GM12872 (cell line): ENCODE results near the gene ILDR2.

Experiments used
- CTCF ChIP-seq: IDR thresholded peaks from 3 replicates; pipeline ENCODE4 v1.5.1; 2011; ENCODE audit warnings: low read depth, mild to moderate bottlenecking, low read length, moderate library complexity; ENCODE audit not compliant: insufficient read depth

ILDR2 gene

DNA sequence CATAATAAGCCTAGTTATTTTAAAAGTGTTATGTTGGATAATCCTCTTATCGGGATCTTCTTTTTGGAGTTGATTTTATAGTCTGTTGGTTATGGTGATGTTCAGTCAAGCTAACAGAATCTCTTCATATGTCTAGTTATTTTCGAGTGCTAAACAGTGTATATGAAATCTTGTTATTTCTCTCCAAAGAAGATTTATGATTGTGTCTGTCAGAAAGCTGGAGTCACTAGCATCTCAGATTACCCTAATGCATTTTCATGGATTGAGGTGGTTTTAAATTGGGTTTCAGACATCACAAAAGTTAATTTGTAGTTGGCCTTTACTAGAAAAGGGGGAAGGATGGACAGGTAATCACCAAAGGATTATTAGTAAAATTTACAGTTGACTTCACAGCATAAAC is 27.0 kb upstream of the ILDR2 start:
- TF ChIP-seq CTCF = no peak

DNA sequence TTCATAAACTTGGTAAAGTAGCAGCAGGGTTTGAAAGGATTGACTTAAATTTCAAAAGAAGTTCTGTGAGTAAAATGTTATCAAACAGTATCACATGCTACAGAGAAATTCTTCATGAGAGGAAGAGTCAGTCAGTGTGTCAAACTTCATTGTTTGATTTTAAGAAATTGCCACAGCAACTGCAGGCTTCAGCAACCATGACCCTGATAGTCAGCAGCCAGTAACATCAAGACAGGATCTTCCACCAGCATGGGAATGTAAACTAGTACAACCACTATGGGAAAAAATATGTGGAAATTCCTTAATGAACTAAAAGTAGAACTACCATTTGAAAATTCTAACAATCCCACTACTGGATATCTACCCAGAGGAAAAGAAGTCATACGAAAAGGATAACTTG is 25.2 kb upstream of the ILDR2 start:
- TF ChIP-seq CTCF = no peak

GRCh38 chr1:166999500-167000055 is 24.2 kb upstream of the ILDR2 start:
- TF ChIP-seq CTCF = no peak

DNA sequence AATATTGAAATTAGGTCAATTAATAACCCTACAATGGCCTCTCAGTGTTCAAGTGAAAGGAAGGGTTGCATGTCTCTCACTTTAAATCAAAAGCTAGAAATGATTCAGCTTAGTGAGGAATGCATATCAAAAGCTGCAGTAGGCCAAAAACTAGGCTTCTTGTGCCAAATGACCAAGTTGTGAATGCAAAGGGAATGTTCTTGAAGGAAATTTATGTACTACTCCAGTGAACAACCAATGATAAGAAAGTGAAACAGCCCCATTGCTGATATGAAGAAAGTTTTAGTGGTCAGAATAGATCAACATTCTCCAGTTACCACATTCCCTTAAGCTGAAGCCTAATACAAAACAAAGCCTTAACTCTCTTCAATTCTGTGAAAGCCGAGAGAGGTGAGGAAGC is 23.7 kb upstream of the ILDR2 start:
- no peak for TF ChIP-seq CTCF

GRCh38 chr1:166988974-166989515 is 13.7 kb upstream of the ILDR2 start, which contains the start of gene MAEL:
MAEL (plus strand) TSS chr1:166989280; CDS start chr1:166989353, 73 bp downstream.
- TF ChIP-seq CTCF = no peak

DNA sequence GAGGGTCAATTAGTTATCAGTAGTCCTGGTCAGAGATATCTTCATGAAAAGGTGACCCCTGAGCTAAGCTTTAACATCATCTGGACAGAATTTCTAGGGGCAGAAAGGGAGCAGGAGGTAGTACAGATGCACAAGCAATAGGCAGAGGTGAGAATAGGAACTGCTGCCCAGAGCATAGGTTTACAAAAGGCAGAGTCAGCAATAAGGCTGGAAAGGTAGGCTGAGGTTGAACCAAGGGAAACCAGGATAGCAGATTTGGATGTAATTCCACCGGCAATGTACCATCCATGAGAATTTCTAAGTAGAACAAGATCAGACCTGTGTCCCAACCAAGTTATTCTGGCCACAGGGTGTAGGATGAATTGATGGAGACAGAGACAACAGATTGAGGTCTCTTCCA is 6.2 kb upstream of the ILDR2 start:
- TF ChIP-seq CTCF = no peak

GRCh38 chr1:166980818-166981217 is 5.5 kb upstream of the ILDR2 start:
- no peak for TF ChIP-seq CTCF

GRCh38 chr1:166980383-166980782 is 5.0 kb upstream of the ILDR2 start:
- no peak for TF ChIP-seq CTCF
